Astrocyte (in vitro differentiated cells and primary cell): ENCODE data around the gene DISC1. TPM values are rescaled to one million over a fixed set of nuclear protein-coding genes. Genes with fewer than 3 reads are reported as not detected.

Source experiments
- DNase-seq: peaks from one replicate; pipeline ENCODE4 v3.0.0-alpha.2; 2010; ENCODE audit warnings: low read depth
- FAIRE-seq: peaks from 2 replicates; lab custom pipeline; 2011; peaks lifted over from hg19 to GRCh38; lab: Jason Lieb, UNC
- H2AFZ ChIP-seq: 2 replicates; pipeline ENCODE4 v1.6.0; 2012; ENCODE audit warnings: low read depth, low read length, inconsistent platforms
- H3K27ac ChIP-seq: 2 replicates; pipeline ENCODE4 v1.5.1; 2011; ENCODE audit warnings: low read depth, low read length, inconsistent platforms
- H3K27me3 ChIP-seq: 2 replicates; pipeline ENCODE4 v1.6.0; 2011; ENCODE audit warnings: low read length, inconsistent platforms; ENCODE audit not compliant: insufficient read depth
- H3K36me3 ChIP-seq: 2 replicates; pipeline ENCODE4 v1.5.1; 2011; ENCODE audit warnings: low read length, inconsistent platforms; ENCODE audit not compliant: insufficient read depth
- H3K4me1 ChIP-seq: 2 replicates; pipeline ENCODE4 v1.5.1; 2011; ENCODE audit warnings: low read length, inconsistent platforms; ENCODE audit not compliant: insufficient read depth
- H3K4me2 ChIP-seq: 2 replicates; pipeline ENCODE4 v1.6.0; 2012; ENCODE audit warnings: low read length, inconsistent platforms
- H3K4me3 ChIP-seq: 2 replicates; pipeline ENCODE4 v1.5.1; 2011; ENCODE audit warnings: low read depth, mild to moderate bottlenecking, low read length, inconsistent platforms; ENCODE audit not compliant: insufficient read depth
- H3K79me2 ChIP-seq: 2 replicates; pipeline ENCODE4 v1.6.0; 2012; ENCODE audit warnings: mild to moderate bottlenecking, low read length, inconsistent platforms; ENCODE audit not compliant: insufficient read depth
- H3K9ac ChIP-seq: 2 replicates; pipeline ENCODE4 v1.6.0; 2012; ENCODE audit warnings: mild to moderate bottlenecking, low read length, inconsistent platforms
- H3K9me3 ChIP-seq: 2 replicates; pipeline ENCODE4 v1.5.1; 2012; ENCODE audit warnings: low read depth, mild to moderate bottlenecking, low read length, inconsistent platforms; ENCODE audit not compliant: insufficient read depth
- H4K20me1 ChIP-seq: 2 replicates; pipeline ENCODE4 v1.6.0; 2012; ENCODE audit warnings: low read length, inconsistent platforms; ENCODE audit not compliant: insufficient read depth
- H3K27ac Mint-ChIP-seq: one replicate; pipeline ENCODE4 v1.8.0; 2021; ENCODE audit warnings: mild to moderate bottlenecking, mixed read lengths; ENCODE audit not compliant: unreplicated experiment
- H3K27me3 Mint-ChIP-seq: one replicate; pipeline ENCODE4 v1.8.0; 2021; ENCODE audit warnings: low read depth, mixed read lengths; ENCODE audit not compliant: unreplicated experiment
- H3K36me3 Mint-ChIP-seq: one replicate; pipeline ENCODE4 v1.8.0; 2021; ENCODE audit warnings: low read depth, mixed read lengths; ENCODE audit not compliant: unreplicated experiment
- H3K4me1 Mint-ChIP-seq: one replicate; pipeline ENCODE4 v1.8.0; 2021; ENCODE audit warnings: low read depth, mixed read lengths; ENCODE audit not compliant: unreplicated experiment
- H3K4me3 Mint-ChIP-seq: one replicate; pipeline ENCODE4 v1.8.0; 2021; ENCODE audit warnings: mild to moderate bottlenecking, moderate library complexity, mixed read lengths; ENCODE audit not compliant: unreplicated experiment
- H3K9me3 Mint-ChIP-seq: one replicate; pipeline ENCODE4 v1.8.0; 2021; ENCODE audit warnings: mild to moderate bottlenecking, mixed read lengths; ENCODE audit not compliant: unreplicated experiment
- EZH2 ChIP-seq: IDR thresholded peaks from 2 replicates; pipeline ENCODE4 v1.6.1; 2012; ENCODE audit warnings: mild to moderate bottlenecking, low read length, inconsistent platforms; ENCODE audit not compliant: insufficient read depth
- total RNA-seq: library from RNA; stranded (reverse); gene quantifications from 2 replicates; pipeline ENCODE4 v1.2.1, GENCODE V29; 2021
- TF ChIP-seq, protein P1 (sequence below): IDR thresholded peaks from 2 replicates; pipeline ENCODE4 v1.5.1; 2011; ENCODE audit warnings: low read depth, mild to moderate bottlenecking, inconsistent platforms, low read length, moderate library complexity; ENCODE audit not compliant: insufficient read depth

DISC1 gene
- total RNA-seq, 1 donor from 2014 or later, result 9.1 TPM

DNA sequence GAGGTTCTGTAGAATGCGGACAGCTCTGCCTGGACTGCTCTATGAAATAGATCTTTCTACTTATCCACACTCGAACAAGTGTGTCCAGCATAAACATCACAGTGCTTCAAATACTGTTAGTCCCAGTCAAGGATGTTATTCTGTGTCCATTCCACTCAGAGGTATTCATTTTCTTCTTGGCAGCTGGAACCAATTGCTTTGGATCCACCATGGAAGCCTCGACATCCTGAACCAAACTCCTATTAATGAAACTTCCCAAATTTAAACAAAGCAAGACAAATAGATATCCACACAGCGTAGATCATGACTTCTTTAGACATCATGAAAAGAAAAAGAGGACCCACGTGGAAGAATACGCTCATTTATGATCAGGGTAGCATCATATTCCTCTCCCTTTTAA, 95.8 kb downstream of the DISC1 start:
- Mint-ChIP-seq H3K9me3 (no peaks in the 10 kb centered on the region), H3K4me1 (peaks cover 15% of the 10 kb centered on the region), H3K36me3 (peaks cover 4% of the 10 kb centered on the region), H3K27ac (no peak overlapping the region), H3K4me3 (no peak overlapping the region), H3K27me3 (no peaks in the 10 kb centered on the region)
- no peak overlapping the region for H2AFZ ChIP-seq
- DNase-seq (no peak), FAIRE-seq (no peak)
- H3K36me3 ChIP-seq, result no peaks in the 10 kb centered on the region
- H3K9ac ChIP-seq, result no peak overlapping the region
- H3K4me2 ChIP-seq, result no peak overlapping the region
- no peaks in the 10 kb centered on the region for H3K9me3 ChIP-seq
- no peak overlapping the region for H3K27ac ChIP-seq
- H3K27me3 ChIP-seq, result no peaks in the 10 kb centered on the region
- no peaks in the 10 kb centered on the region for H4K20me1 ChIP-seq
- H3K4me3 ChIP-seq, result no peak overlapping the region
- TF ChIP-seq, protein P1, sequence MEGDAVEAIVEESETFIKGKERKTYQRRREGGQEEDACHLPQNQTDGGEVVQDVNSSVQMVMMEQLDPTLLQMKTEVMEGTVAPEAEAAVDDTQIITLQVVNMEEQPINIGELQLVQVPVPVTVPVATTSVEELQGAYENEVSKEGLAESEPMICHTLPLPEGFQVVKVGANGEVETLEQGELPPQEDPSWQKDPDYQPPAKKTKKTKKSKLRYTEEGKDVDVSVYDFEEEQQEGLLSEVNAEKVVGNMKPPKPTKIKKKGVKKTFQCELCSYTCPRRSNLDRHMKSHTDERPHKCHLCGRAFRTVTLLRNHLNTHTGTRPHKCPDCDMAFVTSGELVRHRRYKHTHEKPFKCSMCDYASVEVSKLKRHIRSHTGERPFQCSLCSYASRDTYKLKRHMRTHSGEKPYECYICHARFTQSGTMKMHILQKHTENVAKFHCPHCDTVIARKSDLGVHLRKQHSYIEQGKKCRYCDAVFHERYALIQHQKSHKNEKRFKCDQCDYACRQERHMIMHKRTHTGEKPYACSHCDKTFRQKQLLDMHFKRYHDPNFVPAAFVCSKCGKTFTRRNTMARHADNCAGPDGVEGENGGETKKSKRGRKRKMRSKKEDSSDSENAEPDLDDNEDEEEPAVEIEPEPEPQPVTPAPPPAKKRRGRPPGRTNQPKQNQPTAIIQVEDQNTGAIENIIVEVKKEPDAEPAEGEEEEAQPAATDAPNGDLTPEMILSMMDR, result no peak
- TF ChIP-seq EZH2, result no peak
- H3K79me2 ChIP-seq, result no peaks in the 10 kb centered on the region
- H3K4me1 ChIP-seq, result no peaks in the 10 kb centered on the region

DNA sequence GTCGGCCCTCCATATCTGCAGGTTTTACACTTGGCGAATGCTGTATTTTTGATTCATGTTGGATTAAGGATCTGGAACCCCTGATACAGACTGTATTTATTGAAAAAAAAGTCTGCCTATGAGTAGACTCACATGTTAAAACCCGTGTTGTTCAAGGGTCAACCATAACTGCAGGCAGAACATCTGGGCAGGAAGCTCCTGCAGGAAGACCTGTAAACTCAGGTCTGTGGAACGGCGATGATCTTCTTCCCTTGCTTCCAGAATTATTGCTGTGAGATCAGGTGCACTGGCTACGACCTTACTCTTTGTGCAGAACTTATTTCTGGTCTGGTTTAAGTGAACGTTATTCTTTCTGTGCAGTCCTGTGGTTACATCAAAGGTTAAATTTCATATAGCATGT, 96.6 kb downstream of the DISC1 start:
- no peaks in the 10 kb centered on the region for H3K27me3 Mint-ChIP-seq
- Histone ChIP-seq H3K27me3 (no peaks in the 10 kb centered on the region), H3K4me3 (no peak overlapping the region), H3K4me2 (no peak overlapping the region), H2AFZ (no peak overlapping the region), H3K79me2 (no peaks in the 10 kb centered on the region), H3K4me1 (no peaks in the 10 kb centered on the region), H3K27ac (no peak overlapping the region), H3K36me3 (no peaks in the 10 kb centered on the region), H3K9ac (no peak overlapping the region), H3K9me3 (no peaks in the 10 kb centered on the region), H4K20me1 (no peaks in the 10 kb centered on the region)
- peaks cover 4% of the 10 kb centered on the region for H3K36me3 Mint-ChIP-seq
- H3K27ac Mint-ChIP-seq, result no peak overlapping the region
- H3K4me1 Mint-ChIP-seq, result peaks cover 15% of the 10 kb centered on the region
- no peaks in the 10 kb centered on the region for H3K9me3 Mint-ChIP-seq
- no peak overlapping the region for H3K4me3 Mint-ChIP-seq
- no peak for DNase-seq
- no peak for FAIRE-seq
- no peak for TF ChIP-seq EZH2
- TF ChIP-seq, protein P1, result no peak

DNA sequence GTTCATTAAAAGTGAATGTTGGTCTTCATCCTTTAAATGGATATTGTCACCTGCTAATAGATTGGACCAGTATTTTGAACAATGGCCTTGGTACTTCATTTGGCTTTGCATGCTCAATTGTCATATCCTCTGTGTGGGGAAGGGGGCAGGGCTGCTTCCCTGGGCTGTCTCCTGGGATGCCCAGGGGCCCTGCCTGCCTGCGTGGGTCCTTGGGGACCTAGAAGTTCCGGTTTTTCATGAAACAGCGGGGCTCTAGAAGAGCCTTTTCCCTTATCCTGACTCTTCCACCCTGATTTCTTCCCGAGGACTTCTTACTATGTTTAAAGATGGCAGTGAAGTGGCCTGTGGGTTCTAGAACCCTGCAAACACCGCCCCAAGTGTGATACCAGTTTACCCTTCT, 97.5 kb downstream of the DISC1 start:
- TF ChIP-seq, protein P1, result no peak
- no peak for TF ChIP-seq EZH2
- no peaks in the 10 kb centered on the region for H4K20me1 ChIP-seq
- H3K9me3 ChIP-seq, result no peaks in the 10 kb centered on the region
- DNase-seq, result no peak
- Mint-ChIP-seq H3K4me3 (no peak overlapping the region), H3K27me3 (no peaks in the 10 kb centered on the region), H3K9me3 (no peaks in the 10 kb centered on the region), H3K27ac (no peak overlapping the region), H3K4me1 (peaks cover 15% of the 10 kb centered on the region), H3K36me3 (peaks cover 2% of the 10 kb centered on the region)
- no peaks in the 10 kb centered on the region for H3K36me3 ChIP-seq
- no peak overlapping the region for H3K4me3 ChIP-seq
- no peaks in the 10 kb centered on the region for H3K79me2 ChIP-seq
- no peaks in the 10 kb centered on the region for H3K27me3 ChIP-seq
- no peak overlapping the region for H3K27ac ChIP-seq
- no peak overlapping the region for H3K4me2 ChIP-seq
- FAIRE-seq, result no peak
- no peaks in the 10 kb centered on the region for H3K4me1 ChIP-seq
- no peak overlapping the region for H3K9ac ChIP-seq
- no peak overlapping the region for H2AFZ ChIP-seq
